HEK293 (cell line): ENCODE data around the gene PSMD3.

Source experiments
- CTCF ChIP-seq: fragments of 450-650 bp; formaldehyde crosslinking; IDR thresholded peaks from 2 replicates; pipeline ENCODE4 v1.5.1; 2016; ENCODE audit warnings: missing biosample characterization, missing genetic modification characterization
- INSM2 ChIP-seq: fragments of 450-650 bp; formaldehyde crosslinking; IDR thresholded peaks from 2 replicates; pipeline ENCODE4 v1.5.1; 2016; ENCODE audit warnings: missing biosample characterization, missing genetic modification characterization
- TRIM28 ChIP-seq: IDR thresholded peaks from 2 replicates; pipeline ENCODE4 v1.6.1; 2011; ENCODE audit warnings: low read length, control low read depth, borderline replicate concordance
- ZBTB10 ChIP-seq: fragments of 450-650 bp; formaldehyde crosslinking; IDR thresholded peaks from 2 replicates; pipeline ENCODE4 v1.5.1; 2016; ENCODE audit warnings: missing biosample characterization, missing genetic modification characterization
- ZNF311 ChIP-seq: fragments of 450-650 bp; formaldehyde crosslinking; IDR thresholded peaks from 2 replicates; pipeline ENCODE4 v1.5.1; 2017; ENCODE audit warnings: missing biosample characterization, missing genetic modification characterization, borderline replicate concordance
- ZNF626 ChIP-seq: fragments of 450-650 bp; sonication (Bioruptor Pico); formaldehyde crosslinking; IDR thresholded peaks from 2 replicates; pipeline ENCODE4 v1.5.1; 2018; ENCODE audit warnings: missing biosample characterization, missing genetic modification characterization, inconsistent platforms
- ZNF747 ChIP-seq: fragments of 450-650 bp; formaldehyde crosslinking; IDR thresholded peaks from 2 replicates; pipeline ENCODE4 v1.5.1; 2016; ENCODE audit warnings: missing biosample characterization, missing genetic modification characterization
- ZNF776 ChIP-seq: fragments of 450-650 bp; formaldehyde crosslinking; IDR thresholded peaks from 2 replicates; pipeline ENCODE4 v1.5.0; 2017; ENCODE audit warnings: missing biosample characterization, missing genetic modification characterization, borderline replicate concordance
- TF ChIP-seq, protein P1 (sequence below): fragments of 450-650 bp; formaldehyde crosslinking; IDR thresholded peaks from 2 replicates; pipeline ENCODE4 v1.5.1; 2016; ENCODE audit warnings: missing biosample characterization, missing genetic modification characterization
- TF ChIP-seq, protein P2 (sequence below): fragments of 450-650 bp; formaldehyde crosslinking; IDR thresholded peaks from 2 replicates; pipeline ENCODE4 v1.5.1; 2016; ENCODE audit warnings: missing biosample characterization, missing genetic modification characterization
- TF ChIP-seq, protein P3 (sequence below): fragments of 450-650 bp; formaldehyde crosslinking; optimal IDR thresholded peaks from 2 replicates; pipeline ENCODE3; 2016; ENCODE audit warnings: missing biosample characterization, mild to moderate bottlenecking, missing genetic modification characterization
- TF ChIP-seq, protein P4 (sequence below): fragments of 450-650 bp; formaldehyde crosslinking; IDR thresholded peaks from 2 replicates; pipeline ENCODE4 v1.5.1; 2016; ENCODE audit warnings: missing biosample characterization, missing genetic modification characterization

- TF ChIP-seq CTCF (tag by site-specific recombination) (no peak), ZNF776 (no peak), ZNF311 (tag by site-specific recombination) (no peak), INSM2 (no peak), TRIM28 (no peak), ZNF626 (no peak), ZBTB10 (no peak), ZNF747 (tag by site-specific recombination) (no peak)
- TF ChIP-seq, protein P1, sequence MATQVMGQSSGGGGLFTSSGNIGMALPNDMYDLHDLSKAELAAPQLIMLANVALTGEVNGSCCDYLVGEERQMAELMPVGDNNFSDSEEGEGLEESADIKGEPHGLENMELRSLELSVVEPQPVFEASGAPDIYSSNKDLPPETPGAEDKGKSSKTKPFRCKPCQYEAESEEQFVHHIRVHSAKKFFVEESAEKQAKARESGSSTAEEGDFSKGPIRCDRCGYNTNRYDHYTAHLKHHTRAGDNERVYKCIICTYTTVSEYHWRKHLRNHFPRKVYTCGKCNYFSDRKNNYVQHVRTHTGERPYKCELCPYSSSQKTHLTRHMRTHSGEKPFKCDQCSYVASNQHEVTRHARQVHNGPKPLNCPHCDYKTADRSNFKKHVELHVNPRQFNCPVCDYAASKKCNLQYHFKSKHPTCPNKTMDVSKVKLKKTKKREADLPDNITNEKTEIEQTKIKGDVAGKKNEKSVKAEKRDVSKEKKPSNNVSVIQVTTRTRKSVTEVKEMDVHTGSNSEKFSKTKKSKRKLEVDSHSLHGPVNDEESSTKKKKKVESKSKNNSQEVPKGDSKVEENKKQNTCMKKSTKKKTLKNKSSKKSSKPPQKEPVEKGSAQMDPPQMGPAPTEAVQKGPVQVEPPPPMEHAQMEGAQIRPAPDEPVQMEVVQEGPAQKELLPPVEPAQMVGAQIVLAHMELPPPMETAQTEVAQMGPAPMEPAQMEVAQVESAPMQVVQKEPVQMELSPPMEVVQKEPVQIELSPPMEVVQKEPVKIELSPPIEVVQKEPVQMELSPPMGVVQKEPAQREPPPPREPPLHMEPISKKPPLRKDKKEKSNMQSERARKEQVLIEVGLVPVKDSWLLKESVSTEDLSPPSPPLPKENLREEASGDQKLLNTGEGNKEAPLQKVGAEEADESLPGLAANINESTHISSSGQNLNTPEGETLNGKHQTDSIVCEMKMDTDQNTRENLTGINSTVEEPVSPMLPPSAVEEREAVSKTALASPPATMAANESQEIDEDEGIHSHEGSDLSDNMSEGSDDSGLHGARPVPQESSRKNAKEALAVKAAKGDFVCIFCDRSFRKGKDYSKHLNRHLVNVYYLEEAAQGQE = no peak
- TF ChIP-seq, protein P2, sequence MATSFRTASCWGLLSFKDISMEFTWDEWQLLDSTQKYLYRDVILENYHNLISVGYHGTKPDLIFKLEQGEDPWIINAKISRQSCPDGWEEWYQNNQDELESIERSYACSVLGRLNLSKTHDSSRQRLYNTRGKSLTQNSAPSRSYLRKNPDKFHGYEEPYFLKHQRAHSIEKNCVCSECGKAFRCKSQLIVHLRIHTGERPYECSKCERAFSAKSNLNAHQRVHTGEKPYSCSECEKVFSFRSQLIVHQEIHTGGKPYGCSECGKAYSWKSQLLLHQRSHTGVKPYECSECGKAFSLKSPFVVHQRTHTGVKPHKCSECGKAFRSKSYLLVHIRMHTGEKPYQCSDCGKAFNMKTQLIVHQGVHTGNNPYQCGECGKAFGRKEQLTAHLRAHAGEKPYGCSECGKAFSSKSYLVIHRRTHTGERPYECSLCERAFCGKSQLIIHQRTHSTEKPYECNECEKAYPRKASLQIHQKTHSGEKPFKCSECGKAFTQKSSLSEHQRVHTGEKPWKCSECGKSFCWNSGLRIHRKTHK = no peak
- TF ChIP-seq, protein P3, sequence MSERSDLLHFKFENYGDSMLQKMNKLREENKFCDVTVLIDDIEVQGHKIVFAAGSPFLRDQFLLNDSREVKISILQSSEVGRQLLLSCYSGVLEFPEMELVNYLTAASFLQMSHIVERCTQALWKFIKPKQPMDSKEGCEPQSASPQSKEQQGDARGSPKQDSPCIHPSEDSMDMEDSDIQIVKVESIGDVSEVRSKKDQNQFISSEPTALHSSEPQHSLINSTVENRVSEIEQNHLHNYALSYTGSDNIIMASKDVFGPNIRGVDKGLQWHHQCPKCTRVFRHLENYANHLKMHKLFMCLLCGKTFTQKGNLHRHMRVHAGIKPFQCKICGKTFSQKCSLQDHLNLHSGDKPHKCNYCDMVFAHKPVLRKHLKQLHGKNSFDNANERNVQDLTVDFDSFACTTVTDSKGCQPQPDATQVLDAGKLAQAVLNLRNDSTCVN (tag by site-specific recombination) = no peak
- TF ChIP-seq, protein P4, sequence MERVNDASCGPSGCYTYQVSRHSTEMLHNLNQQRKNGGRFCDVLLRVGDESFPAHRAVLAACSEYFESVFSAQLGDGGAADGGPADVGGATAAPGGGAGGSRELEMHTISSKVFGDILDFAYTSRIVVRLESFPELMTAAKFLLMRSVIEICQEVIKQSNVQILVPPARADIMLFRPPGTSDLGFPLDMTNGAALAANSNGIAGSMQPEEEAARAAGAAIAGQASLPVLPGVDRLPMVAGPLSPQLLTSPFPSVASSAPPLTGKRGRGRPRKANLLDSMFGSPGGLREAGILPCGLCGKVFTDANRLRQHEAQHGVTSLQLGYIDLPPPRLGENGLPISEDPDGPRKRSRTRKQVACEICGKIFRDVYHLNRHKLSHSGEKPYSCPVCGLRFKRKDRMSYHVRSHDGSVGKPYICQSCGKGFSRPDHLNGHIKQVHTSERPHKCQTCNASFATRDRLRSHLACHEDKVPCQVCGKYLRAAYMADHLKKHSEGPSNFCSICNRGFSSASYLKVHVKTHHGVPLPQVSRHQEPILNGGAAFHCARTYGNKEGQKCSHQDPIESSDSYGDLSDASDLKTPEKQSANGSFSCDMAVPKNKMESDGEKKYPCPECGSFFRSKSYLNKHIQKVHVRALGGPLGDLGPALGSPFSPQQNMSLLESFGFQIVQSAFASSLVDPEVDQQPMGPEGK = no peak
Observed at GRCh38 chr17:39968761-39969160, 11.8 kb upstream of the PSMD3 start.
